SK-N-SH (cell line): Measurements from ENCODE around the gene TSPYL4. TPM values are rescaled to one million over a fixed set of nuclear protein-coding genes. Genes with fewer than 3 reads are reported as not detected.

Experiments
- CTCF ChIA-PET: fragments of 300-600, 350-600 bp; formaldehyde crosslinking; extraction: SDS; loops from one replicate; lab custom pipeline; 2021; lab: Yijun Ruan, JAX
- POLR2A ChIA-PET: fragments of 350-600 bp; sonication (Branson Sonifier 250); formaldehyde crosslinking; extraction: SDS; loops from one replicate; lab custom pipeline; 2020; ENCODE audit warnings: antibody characterized with exemption, inconsistent platforms; lab: Yijun Ruan, JAX
- DNase-seq: peaks from one replicate; pipeline ENCODE4 v3.0.0; 2012
- H2AFZ ChIP-seq: fragments of 200-600 bp; sonication (generic); 2 replicates; pipeline ENCODE4 v1.8.1; 2016; ENCODE audit warnings: antibody characterized with exemption, mild to moderate bottlenecking, low read depth
- H3F3A ChIP-seq: fragments of 200-600 bp; sonication (generic); replicated peaks from 2 replicates; pipeline ENCODE3; 2016; ENCODE audit warnings: antibody characterized with exemption, mild to moderate bottlenecking; ENCODE audit not compliant: insufficient read depth
- H3K27ac ChIP-seq, 2 experiments: fragments of 200-500 bp in 1 of 2; fragments of 200-600 bp in 1 of 2; sonication (Bioruptor generic) in 1 of 2; sonication (generic), shearing (Covaris generic) in 1 of 2; 2 replicates each; pipeline versions ENCODE4 v1.5.1 to v1.6.1; 2014 to 2016; ENCODE audit warnings: low read depth in 2 of 2, inconsistent platforms in 1 of 2, low read length in 1 of 2, mild to moderate bottlenecking in 1 of 2, mixed read lengths in 1 of 2
- H3K27me3 ChIP-seq: fragments of 200-600 bp; sonication (generic), shearing (Covaris generic); 2 replicates; pipeline ENCODE4 v1.6.1; 2016; ENCODE audit warnings: mixed run types; ENCODE audit not compliant: insufficient read depth
- H3K36me3 ChIP-seq, 2 experiments: fragments of 200-500 bp in 1 of 2; fragments of 200-600 bp in 1 of 2; sonication (Bioruptor generic) in 1 of 2; sonication (generic) in 1 of 2; replicated peaks in 1 of 2; 2 replicates each; pipeline versions ENCODE3 to v1.5.1; 2014 to 2016; ENCODE audit warnings: low read length in 1 of 2, mild to moderate bottlenecking in 1 of 2; ENCODE audit not compliant: insufficient read depth in 2 of 2, control insufficient read depth in 1 of 2
- H3K4me1 ChIP-seq, 2 experiments: fragments of 200-500 bp in 1 of 2; fragments of 200-600 bp in 1 of 2; sonication (Bioruptor generic) in 1 of 2; sonication (generic), shearing (Covaris generic) in 1 of 2; 2 replicates each; pipeline versions ENCODE4 v1.5.1 to v1.6.1; 2014 to 2016; ENCODE audit warnings: low read depth in 1 of 2, low read length in 1 of 2, mixed run types in 1 of 2; ENCODE audit not compliant: insufficient read depth in 2 of 2, control insufficient read depth in 1 of 2
- H3K4me2 ChIP-seq: fragments of 200-600 bp; sonication (generic), shearing (Covaris generic); 2 replicates; pipeline ENCODE4 v1.6.1; 2017; ENCODE audit warnings: mixed run types
- H3K4me3 ChIP-seq, 2 experiments: fragments of 200-500 bp in 1 of 2; fragments of 200-600 bp in 1 of 2; sonication (Bioruptor generic) in 1 of 2; sonication (generic), shearing (Covaris generic) in 1 of 2; 2 replicates each; pipeline versions ENCODE4 v1.5.1 to v1.8.1; 2014 to 2016; ENCODE audit warnings: low read depth in 2 of 2, inconsistent platforms in 1 of 2, low read length in 1 of 2, mild to moderate bottlenecking in 1 of 2, mixed read lengths in 1 of 2, moderate library complexity in 1 of 2
- H3K79me2 ChIP-seq: fragments of 200-600 bp; sonication (generic); 2 replicates; pipeline ENCODE4 v1.8.1; 2017; ENCODE audit warnings: mild to moderate bottlenecking; ENCODE audit not compliant: insufficient read depth
- H3K9ac ChIP-seq: fragments of 200-600 bp; sonication (generic); 2 replicates; pipeline ENCODE4 v1.6.1; 2017; ENCODE audit warnings: mixed run types
- H3K9me2 ChIP-seq: fragments of 200-600 bp; sonication (generic); 2 replicates; pipeline ENCODE4 v1.6.1; 2017; ENCODE audit warnings: mixed run types
- H3K9me3 ChIP-seq: fragments of 200-600 bp; sonication (generic); 2 replicates; pipeline ENCODE4 v1.6.1; 2017; ENCODE audit warnings: mixed run types, mild to moderate bottlenecking, moderate library complexity
- H4K20me1 ChIP-seq: fragments of 200-600 bp; sonication (generic); 2 replicates; pipeline ENCODE4 v1.6.1; 2017; ENCODE audit warnings: mild to moderate bottlenecking, mixed run types; ENCODE audit not compliant: insufficient read depth
- CTCF ChIP-seq: fragments of 200-600 bp; sonication (generic); IDR thresholded peaks from 2 replicates; pipeline ENCODE4 v1.6.1; 2017; ENCODE audit warnings: antibody characterized with exemption, mild to moderate bottlenecking, moderate library complexity
- ELF1 ChIP-seq: IDR thresholded peaks from 2 replicates; pipeline ENCODE4 v1.4.0; 2012
- EP300 ChIP-seq, 2 experiments: IDR thresholded peaks; 2 replicates each; pipeline versions ENCODE4 v1.4.0 to v1.6.1; 2012; ENCODE audit warnings: borderline replicate concordance in 1 of 2, low read depth in 1 of 2, low read length in 1 of 2
- FOXM1 ChIP-seq: IDR thresholded peaks from 2 replicates; pipeline ENCODE4 v1.4.0; 2012; ENCODE audit warnings: low read depth, mild to moderate bottlenecking
- GABPA ChIP-seq: IDR thresholded peaks from 2 replicates; pipeline ENCODE4 v1.4.0; 2012; ENCODE audit warnings: low read depth, mild to moderate bottlenecking
- GATA2 ChIP-seq: sonication (generic); formaldehyde crosslinking; IDR thresholded peaks from 2 replicates; pipeline ENCODE4 v1.5.0; 2020; ENCODE audit warnings: mild to moderate bottlenecking, missing genetic modification reagents
- JUND ChIP-seq: IDR thresholded peaks from 2 replicates; pipeline ENCODE4 v1.4.0; 2012
- NFIC ChIP-seq: IDR thresholded peaks from 2 replicates; pipeline ENCODE4 v1.4.0; 2012; ENCODE audit warnings: borderline replicate concordance
- PBX3 ChIP-seq: IDR thresholded peaks from 2 replicates; pipeline ENCODE4; 2012
- POLR2AphosphoS5 ChIP-seq: IDR thresholded peaks from 2 replicates; pipeline ENCODE4 v1.6.1; 2012; ENCODE audit warnings: low read depth, low read length
- RAD21 ChIP-seq: IDR thresholded peaks from 2 replicates; pipeline ENCODE4 v1.6.1; 2012; ENCODE audit warnings: mild to moderate bottlenecking, low read length
- RCOR1 ChIP-seq: fragments of 150-350 bp; IDR thresholded peaks from 2 replicates; pipeline ENCODE4 v1.6.1; 2017; ENCODE audit warnings: antibody characterized with exemption, low read length
- RFX5 ChIP-seq: IDR thresholded peaks from 2 replicates; pipeline ENCODE4 v1.6.1; 2012; ENCODE audit warnings: mild to moderate bottlenecking, improper control_type of control experiment, low read length
- RXRA ChIP-seq: IDR thresholded peaks from 2 replicates; pipeline ENCODE4 v1.4.0; 2012; ENCODE audit warnings: low read depth, mild to moderate bottlenecking, borderline replicate concordance
- SIN3A ChIP-seq: IDR thresholded peaks from 2 replicates; pipeline ENCODE4 v1.6.1; 2012; ENCODE audit warnings: low read depth, mild to moderate bottlenecking, low read length, moderate library complexity, borderline replicate concordance
- SMC3 ChIP-seq: IDR thresholded peaks from 2 replicates; pipeline ENCODE4 v1.6.1; 2012; ENCODE audit warnings: low read depth, low read length, improper control_type of control experiment
- TCF12 ChIP-seq: IDR thresholded peaks from 2 replicates; pipeline ENCODE4 v1.4.0; 2012
- TEAD4 ChIP-seq: IDR thresholded peaks from 2 replicates; pipeline ENCODE4 v1.4.0; 2012; ENCODE audit warnings: mild to moderate bottlenecking, borderline replicate concordance; ENCODE audit not compliant: insufficient read depth
- USF1 ChIP-seq: IDR thresholded peaks from 2 replicates; pipeline ENCODE4 v1.4.0; 2012; ENCODE audit warnings: low read depth, borderline replicate concordance
- USF2 ChIP-seq: fragments of 150-350 bp; IDR thresholded peaks from 2 replicates; pipeline ENCODE4 v1.6.1; 2017; ENCODE audit warnings: antibody characterized with exemption, low read length, low read depth, borderline replicate concordance
- YY1 ChIP-seq: IDR thresholded peaks from 2 replicates; pipeline ENCODE4 v1.4.0; 2012; ENCODE audit warnings: low read depth, mild to moderate bottlenecking
- WGBS: methylation state at CpG from one replicate; pipeline ENCODE4 v1.1.6; 2017; ENCODE audit warnings: low lambda C conversion rate; 5-methylcytosine and 5-hydroxymethylcytosine counted together
- polyA plus RNA-seq, 3 experiments: library from polyadenylated mRNA; depleted of rRNA; stranded (reverse); fragments of >200 nt; gene quantifications; 2 replicates each; pipeline ENCODE4 v1.2.3, GENCODE V29; 2012
- TF ChIP-seq, protein P1 (sequence below): IDR thresholded peaks from 2 replicates; pipeline ENCODE4 v1.4.0; 2012; ENCODE audit warnings: low read depth
- TF ChIP-seq, protein P2 (sequence below): IDR thresholded peaks from 2 replicates; pipeline ENCODE4 v1.4.0; 2012; ENCODE audit warnings: low read depth, borderline replicate concordance

TSPYL4 gene
- polyA plus RNA-seq, 1 of the 3 experiments (the other 2 are of a cell fraction), result 29.1 TPM

DNA sequence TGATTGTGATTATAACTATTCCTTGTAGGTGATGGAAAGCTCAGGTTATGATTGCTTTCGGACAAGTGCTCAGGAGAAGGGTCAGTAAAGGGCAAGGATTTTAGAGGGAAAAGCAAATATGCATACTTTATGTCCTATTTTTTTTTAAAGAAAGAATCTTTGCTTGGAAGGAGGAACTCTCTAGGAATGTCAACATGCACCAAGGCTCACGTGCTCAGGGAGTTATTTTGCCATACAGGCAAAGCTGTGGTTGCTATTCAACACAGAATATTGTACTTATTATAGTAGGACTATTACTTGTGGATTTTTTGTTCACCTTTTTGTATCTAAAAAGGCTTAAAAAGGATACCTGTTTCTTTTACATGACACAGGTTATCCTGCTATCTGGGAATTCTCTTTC is 28.8 kb upstream of the TSPYL4 start:
- Histone ChIP-seq H3F3A (peaks cover 8% of the 10 kb centered on the region), H3K9ac (no peak overlapping the region), H2AFZ (no peak overlapping the region), H3K27ac (no peak overlapping the region), H3K9me3 (no peaks in the 10 kb centered on the region), H3K4me2 (no peak overlapping the region), H3K27me3 (no peaks in the 10 kb centered on the region), H3K79me2 (peaks cover 27% of the 10 kb centered on the region)
- WGBS, result 68% methylated on average over 2 of the region's 2 CpGs
- DNase-seq, result no peak
- POLR2A ChIA-PET, result no interaction called here
- TF ChIP-seq USF1, result no peak
- TF ChIP-seq RAD21, result no peak
- TF ChIP-seq SIN3A, result no peak
- TF ChIP-seq RCOR1, result no peak
- TF ChIP-seq POLR2AphosphoS5, result no peak
- no peak for TF ChIP-seq EP300 (IDR thresholded peaks at IDR 0.05; ENCODE audit: borderline replicate concordance in 1 of 2, low read depth in 1 of 2, low read length in 1 of 2)
- TF ChIP-seq ELF1, result no peak
- TF ChIP-seq, protein P1, sequence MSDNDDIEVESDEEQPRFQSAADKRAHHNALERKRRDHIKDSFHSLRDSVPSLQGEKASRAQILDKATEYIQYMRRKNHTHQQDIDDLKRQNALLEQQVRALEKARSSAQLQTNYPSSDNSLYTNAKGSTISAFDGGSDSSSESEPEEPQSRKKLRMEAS, result no peak
- TF ChIP-seq NFIC, result no peak
- TF ChIP-seq GATA2 (CRISPR knock-in tag), result no peak
- no peak for TF ChIP-seq TEAD4
- no peak for TF ChIP-seq USF2
- no peak for TF ChIP-seq GABPA
- TF ChIP-seq YY1, result no peak
- TF ChIP-seq TCF12, result no peak
- TF ChIP-seq FOXM1, result no peak
- TF ChIP-seq JUND, result no peak
- TF ChIP-seq RXRA, result no peak
- TF ChIP-seq SMC3, result no peak
- TF ChIP-seq, all 33 proteins: peak for 0
- H3K4me3 ChIP-seq, result no peak overlapping the region
- H3K4me1 ChIP-seq, result peaks cover 0 to 16% of the 10 kb centered on the region in 2 experiments; a peak in 2 of 4 replicates
- peaks cover 8% of the 10 kb centered on the region for H4K20me1 ChIP-seq
- peaks cover 0 to 4% of the 10 kb centered on the region in 2 experiments for H3K36me3 ChIP-seq
- CTCF ChIA-PET, result interaction anchor here (0.6 to 2.0 kb wide), 5 partner anchors 14 to 279 kb away, joined by 3 to 6 read pairs (median 3); no protein-coding TSS in a partner anchor
- no peaks in the 10 kb centered on the region for H3K9me2 ChIP-seq

DNA sequence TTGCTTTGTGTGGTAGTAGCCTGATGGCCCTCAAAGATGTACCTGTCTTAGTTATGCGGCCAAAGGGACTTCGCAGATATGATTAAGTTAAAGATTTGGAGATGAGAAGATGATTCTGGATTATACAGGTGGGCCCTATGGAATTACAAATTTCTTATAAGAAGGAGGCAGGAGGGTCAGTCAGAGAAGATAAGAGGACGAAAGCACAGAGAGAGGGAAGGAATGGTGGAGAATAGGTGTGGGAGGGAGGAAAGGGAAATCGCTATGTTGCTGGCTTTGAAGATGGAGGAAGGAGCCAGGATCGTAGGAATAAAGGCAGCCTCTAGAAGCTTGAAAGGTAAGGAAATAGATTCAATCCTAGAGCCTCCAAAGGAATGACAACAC is 27.1 kb upstream of the TSPYL4 start:
- H3K79me2 ChIP-seq, result peaks cover 44% of the 10 kb centered on the region
- 93% methylated on average over 5 of the region's 5 CpGs for WGBS
- H3K36me3 ChIP-seq, result peaks cover 8 to 13% of the 10 kb centered on the region in 2 experiments
- peaks cover 1 to 20% of the 10 kb centered on the region in 2 experiments; a peak in 2 of 4 replicates for H3K4me1 ChIP-seq
- peaks cover 25% of the 10 kb centered on the region for H4K20me1 ChIP-seq
- H3K9me3 ChIP-seq, result no peaks in the 10 kb centered on the region
- H3K27ac ChIP-seq, result peak overlapping the region; percentile 94 to 98; a peak in 3 of 4 replicates
- H3K4me3 ChIP-seq, result peak overlapping the region; percentile 62 to 82; a peak in 3 of 4 replicates
- no peaks in the 10 kb centered on the region for H3K27me3 ChIP-seq
- peak overlapping the region; percentile 89 for H3K4me2 ChIP-seq
- H3K9ac ChIP-seq, result peak overlapping the region; percentile 96; the same call in 1 of the 2 replicates
- H2AFZ ChIP-seq, result peak overlapping the region; percentile 73
- peaks cover 8% of the 10 kb centered on the region for H3F3A ChIP-seq
- DNase-seq, result no peak
- POLR2A ChIA-PET, result interaction anchor here (1.2 kb wide), 1 partner anchor 27 kb away, joined by 3 read pairs; the partner anchor contains the start of gene TSPYL4
- CTCF ChIA-PET, result interaction anchor here (0.7 to 4.9 kb wide), 7 partner anchors 8 to 280 kb away, joined by 3 to 59 read pairs (median 23); no protein-coding TSS in a partner anchor
- H3K9me2 ChIP-seq, result no peaks in the 10 kb centered on the region
- TF ChIP-seq, protein P2, sequence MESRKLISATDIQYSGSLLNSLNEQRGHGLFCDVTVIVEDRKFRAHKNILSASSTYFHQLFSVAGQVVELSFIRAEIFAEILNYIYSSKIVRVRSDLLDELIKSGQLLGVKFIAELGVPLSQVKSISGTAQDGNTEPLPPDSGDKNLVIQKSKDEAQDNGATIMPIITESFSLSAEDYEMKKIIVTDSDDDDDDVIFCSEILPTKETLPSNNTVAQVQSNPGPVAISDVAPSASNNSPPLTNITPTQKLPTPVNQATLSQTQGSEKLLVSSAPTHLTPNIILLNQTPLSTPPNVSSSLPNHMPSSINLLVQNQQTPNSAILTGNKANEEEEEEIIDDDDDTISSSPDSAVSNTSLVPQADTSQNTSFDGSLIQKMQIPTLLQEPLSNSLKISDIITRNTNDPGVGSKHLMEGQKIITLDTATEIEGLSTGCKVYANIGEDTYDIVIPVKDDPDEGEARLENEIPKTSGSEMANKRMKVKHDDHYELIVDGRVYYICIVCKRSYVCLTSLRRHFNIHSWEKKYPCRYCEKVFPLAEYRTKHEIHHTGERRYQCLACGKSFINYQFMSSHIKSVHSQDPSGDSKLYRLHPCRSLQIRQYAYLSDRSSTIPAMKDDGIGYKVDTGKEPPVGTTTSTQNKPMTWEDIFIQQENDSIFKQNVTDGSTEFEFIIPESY, result no peak
- TF ChIP-seq RCOR1, result no peak
- no peak for TF ChIP-seq GATA2 (CRISPR knock-in tag)
- no peak for TF ChIP-seq RAD21
- TF ChIP-seq CTCF, result no peak
- no peak for TF ChIP-seq EP300 (IDR thresholded peaks at IDR 0.05; ENCODE audit: borderline replicate concordance in 1 of 2, low read depth in 1 of 2, low read length in 1 of 2)
- TF ChIP-seq SIN3A, result no peak
- TF ChIP-seq PBX3, result no peak
- TF ChIP-seq RFX5, result no peak
- TF ChIP-seq FOXM1, result no peak
